OCI-LY1 (cell line): Measurements from ENCODE around the gene PPP2R2C.

Source experiments
- H2AFZ ChIP-seq: fragments of 200-600 bp; sonication (generic), shearing (Covaris generic); 2 replicates; pipeline ENCODE4 v1.6.0; 2014; ENCODE audit warnings: antibody characterized with exemption, mild to moderate bottlenecking, low read length
- H3F3A ChIP-seq: fragments of 200-600 bp; sonication (generic), shearing (Covaris generic); 2 replicates; pipeline ENCODE4 v1.6.0; 2014; ENCODE audit warnings: mild to moderate bottlenecking, antibody characterized with exemption, low read length, moderate library complexity; ENCODE audit not compliant: insufficient read depth
- H3K27ac ChIP-seq: fragments of 200-600 bp; sonication (generic); 2 replicates; pipeline ENCODE4 v1.5.1; 2014; ENCODE audit warnings: low read length, mixed run types, mild to moderate bottlenecking, low read depth; ENCODE audit not compliant: poor library complexity, severe bottlenecking
- H3K27me3 ChIP-seq: fragments of 200-600 bp; sonication (generic); 2 replicates; pipeline ENCODE4 v1.6.0; 2014; ENCODE audit warnings: antibody characterized with exemption, mild to moderate bottlenecking, low read length, moderate library complexity; ENCODE audit not compliant: insufficient read depth
- H3K36me3 ChIP-seq: fragments of 200-600 bp; sonication (generic); 2 replicates; pipeline ENCODE4 v1.6.1; 2014; ENCODE audit warnings: mild to moderate bottlenecking, antibody characterized with exemption, low read length, moderate library complexity, mixed read lengths; ENCODE audit not compliant: insufficient read depth
- H3K4me1 ChIP-seq: fragments of 200-600 bp; sonication (generic); 2 replicates; pipeline ENCODE4 v1.5.1; 2014; ENCODE audit warnings: mild to moderate bottlenecking, low read length, moderate library complexity; ENCODE audit not compliant: insufficient read depth, severe bottlenecking
- H3K4me2 ChIP-seq: fragments of 200-600 bp; sonication (generic), shearing (Covaris generic); 2 replicates; pipeline ENCODE4 v1.6.1; 2014; ENCODE audit warnings: low read length
- H3K4me3 ChIP-seq: fragments of 200-600 bp; sonication (generic); 2 replicates; pipeline ENCODE4 v1.5.1; 2014; ENCODE audit warnings: low read length, low read depth, mild to moderate bottlenecking, mixed read lengths; ENCODE audit not compliant: poor library complexity, severe bottlenecking
- H3K79me2 ChIP-seq: fragments of 200-600 bp; shearing (Covaris generic); 2 replicates; pipeline ENCODE4 v1.6.1; 2016; ENCODE audit warnings: mixed run types, low read length, mixed read lengths; ENCODE audit not compliant: insufficient read depth
- H3K9ac ChIP-seq: fragments of 200-600 bp; sonication (generic), shearing (Covaris generic); 2 replicates; pipeline ENCODE4 v1.6.1; 2014; ENCODE audit warnings: mild to moderate bottlenecking, low read length, mixed read lengths
- H3K9me2 ChIP-seq: fragments of 200-600 bp; sonication (generic), shearing (Covaris generic); 2 replicates; pipeline ENCODE4 v1.6.1; 2014; ENCODE audit warnings: low read depth, mild to moderate bottlenecking, low read length, mixed read lengths
- H3K9me3 ChIP-seq: fragments of 200-600 bp; shearing (Covaris generic); 2 replicates; pipeline ENCODE4 v1.6.1; 2014; ENCODE audit warnings: low read length, mixed read lengths
- H4K20me1 ChIP-seq: fragments of 200-600 bp; sonication (generic), shearing (Covaris generic); 2 replicates; pipeline ENCODE4 v1.6.0; 2016; ENCODE audit warnings: mild to moderate bottlenecking, low read length; ENCODE audit not compliant: insufficient read depth
- EZH2 ChIP-seq: fragments of 200-600 bp; sonication (generic), shearing (Covaris generic); IDR thresholded peaks from 2 replicates; pipeline ENCODE4 v1.8.0; 2017; ENCODE audit warnings: borderline replicate concordance, mixed run types, mild to moderate bottlenecking, antibody characterized with exemption, low read length, moderate library complexity, mixed read lengths
- TF ChIP-seq, protein P1 (sequence below): fragments of 200-600 bp; sonication (generic), shearing (Covaris generic); IDR thresholded peaks from 2 replicates; pipeline ENCODE4 v1.5.1; 2017; ENCODE audit warnings: mild to moderate bottlenecking, antibody characterized with exemption, low read length, moderate library complexity, mixed read lengths

Gene PPP2R2C

DNA sequence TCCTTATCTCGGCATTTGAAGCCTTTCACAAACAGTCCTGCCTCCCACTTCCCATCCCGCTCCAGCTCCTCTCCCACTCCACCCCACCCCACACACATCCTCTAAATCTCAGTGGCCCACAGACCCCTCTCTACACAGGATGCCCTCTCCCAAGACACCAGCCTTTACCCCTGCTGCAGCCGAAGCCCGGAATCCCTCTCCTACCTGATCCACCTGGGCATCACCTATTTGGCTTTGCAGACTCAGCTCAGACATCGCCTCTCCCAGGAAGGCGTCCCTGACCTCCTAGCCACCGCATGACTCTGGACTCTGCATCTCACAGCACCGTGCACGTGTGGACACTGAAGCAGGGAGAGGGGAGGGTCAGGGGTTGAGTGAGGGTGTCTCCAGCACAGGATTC, 11.5 kb downstream of the PPP2R2C start:
- H3K4me1 ChIP-seq, result no peaks in the 10 kb centered on the region
- H3K4me2 ChIP-seq, result no peak overlapping the region
- H3K27me3 ChIP-seq, result no peaks in the 10 kb centered on the region
- H2AFZ ChIP-seq, result no peak overlapping the region
- no peaks in the 10 kb centered on the region for H3K9me2 ChIP-seq
- H3K36me3 ChIP-seq, result no peaks in the 10 kb centered on the region
- TF ChIP-seq, protein P1, sequence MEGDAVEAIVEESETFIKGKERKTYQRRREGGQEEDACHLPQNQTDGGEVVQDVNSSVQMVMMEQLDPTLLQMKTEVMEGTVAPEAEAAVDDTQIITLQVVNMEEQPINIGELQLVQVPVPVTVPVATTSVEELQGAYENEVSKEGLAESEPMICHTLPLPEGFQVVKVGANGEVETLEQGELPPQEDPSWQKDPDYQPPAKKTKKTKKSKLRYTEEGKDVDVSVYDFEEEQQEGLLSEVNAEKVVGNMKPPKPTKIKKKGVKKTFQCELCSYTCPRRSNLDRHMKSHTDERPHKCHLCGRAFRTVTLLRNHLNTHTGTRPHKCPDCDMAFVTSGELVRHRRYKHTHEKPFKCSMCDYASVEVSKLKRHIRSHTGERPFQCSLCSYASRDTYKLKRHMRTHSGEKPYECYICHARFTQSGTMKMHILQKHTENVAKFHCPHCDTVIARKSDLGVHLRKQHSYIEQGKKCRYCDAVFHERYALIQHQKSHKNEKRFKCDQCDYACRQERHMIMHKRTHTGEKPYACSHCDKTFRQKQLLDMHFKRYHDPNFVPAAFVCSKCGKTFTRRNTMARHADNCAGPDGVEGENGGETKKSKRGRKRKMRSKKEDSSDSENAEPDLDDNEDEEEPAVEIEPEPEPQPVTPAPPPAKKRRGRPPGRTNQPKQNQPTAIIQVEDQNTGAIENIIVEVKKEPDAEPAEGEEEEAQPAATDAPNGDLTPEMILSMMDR, result no peak
- TF ChIP-seq EZH2, result no peak
- no peaks in the 10 kb centered on the region for H3F3A ChIP-seq
- H3K79me2 ChIP-seq, result no peaks in the 10 kb centered on the region
- H3K9me3 ChIP-seq, result no peaks in the 10 kb centered on the region
- no peak overlapping the region for H3K27ac ChIP-seq
- no peak overlapping the region for H3K9ac ChIP-seq
- no peak overlapping the region for H3K4me3 ChIP-seq
- no peaks in the 10 kb centered on the region for H4K20me1 ChIP-seq

DNA sequence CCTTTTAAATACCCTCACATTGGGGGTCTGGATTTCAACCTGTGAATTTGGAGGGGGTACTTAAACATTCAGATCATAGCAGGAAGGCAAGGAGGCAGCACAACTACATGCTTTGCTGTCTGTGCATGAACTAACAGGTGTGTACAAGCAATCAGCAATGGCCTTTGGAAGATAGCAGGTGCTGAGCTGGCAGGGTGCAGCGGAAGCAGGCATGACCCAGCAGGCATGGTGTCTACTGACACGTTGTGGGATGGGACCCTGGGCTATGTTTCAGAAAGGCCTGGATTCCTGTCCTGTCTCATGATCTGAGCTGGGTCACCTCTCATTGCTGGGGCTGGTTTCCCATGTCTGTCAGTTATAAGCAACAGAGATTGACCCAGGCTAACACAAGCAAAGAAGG, 13.9 kb downstream of the PPP2R2C start:
- H3F3A ChIP-seq, result no peaks in the 10 kb centered on the region
- H3K4me3 ChIP-seq, result no peak overlapping the region
- no peak overlapping the region for H3K4me2 ChIP-seq
- no peaks in the 10 kb centered on the region for H3K27me3 ChIP-seq
- no peaks in the 10 kb centered on the region for H3K79me2 ChIP-seq
- no peaks in the 10 kb centered on the region for H3K4me1 ChIP-seq
- H3K9ac ChIP-seq, result no peak overlapping the region
- TF ChIP-seq, protein P1, result no peak
- TF ChIP-seq EZH2, result no peak
- H2AFZ ChIP-seq, result no peak overlapping the region
- H3K9me3 ChIP-seq, result no peaks in the 10 kb centered on the region
- H4K20me1 ChIP-seq, result no peaks in the 10 kb centered on the region
- H3K27ac ChIP-seq, result no peak overlapping the region
- H3K9me2 ChIP-seq, result no peaks in the 10 kb centered on the region
- H3K36me3 ChIP-seq, result no peaks in the 10 kb centered on the region

DNA sequence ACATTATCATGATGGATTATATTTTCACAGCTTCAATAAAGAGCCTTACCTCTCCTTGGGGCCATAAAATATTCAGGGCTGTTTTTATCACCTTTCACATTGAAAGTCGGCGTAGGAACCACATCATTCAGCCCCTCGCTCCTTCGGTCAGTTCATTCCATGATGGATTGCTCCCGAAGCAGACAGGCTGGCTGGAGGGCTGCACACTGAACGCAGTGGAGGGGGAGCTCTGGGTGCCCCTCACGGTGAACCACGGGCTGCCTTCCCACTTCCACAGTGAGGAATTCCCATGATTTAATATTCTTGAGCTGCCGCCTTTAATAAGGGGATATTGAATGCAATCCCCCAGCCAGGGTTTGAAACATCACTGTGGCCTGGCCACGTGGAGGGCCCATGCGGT, 16.0 kb downstream of the PPP2R2C start:
- Histone ChIP-seq H3K4me1 (no peaks in the 10 kb centered on the region), H4K20me1 (no peaks in the 10 kb centered on the region), H3K9ac (no peak overlapping the region), H3K4me3 (no peak overlapping the region), H3K27me3 (no peaks in the 10 kb centered on the region), H3K36me3 (no peaks in the 10 kb centered on the region), H3K9me2 (no peaks in the 10 kb centered on the region), H2AFZ (no peak overlapping the region), H3K9me3 (no peaks in the 10 kb centered on the region), H3K27ac (no peak overlapping the region), H3F3A (no peaks in the 10 kb centered on the region), H3K4me2 (no peak overlapping the region), H3K79me2 (no peaks in the 10 kb centered on the region)
- TF ChIP-seq, protein P1, result no peak
- no peak for TF ChIP-seq EZH2
